GM12878 (cell line): ENCODE measurements around the gene KREMEN2. TPM values are rescaled to one million over a fixed set of nuclear protein-coding genes. Genes with fewer than 3 reads are reported as not detected.

ENCODE experiments used
- ATAC-seq: fragments of 200-7000 bp; cut with Tn5 transposase; 3 replicates; pipeline ENCODE4 v1.9.1; 2020; ENCODE audit warnings: mild to moderate bottlenecking, moderate library complexity
- BruUV-seq: library from RNA; stranded (reverse); fragments of 400-500 nt; replicated peaks from 2 replicates; lab custom pipeline; 2021; lab: Mats Ljungman, UMichigan
- CTCF ChIA-PET: fragments of 300-600 bp; sonication (Branson Sonifier 250); formaldehyde crosslinking; extraction: SDS; loops from one replicate; lab custom pipeline; 2021; ENCODE audit warnings: inconsistent platforms; lab: Yijun Ruan, JAX
- POLR2A ChIA-PET: fragments of 350-600 bp; formaldehyde crosslinking; extraction: SDS; loops from one replicate; lab custom pipeline; 2021; ENCODE audit warnings: inconsistent platforms; lab: Charles Lee
- RAD21 ChIA-PET: fragments of 300-600 bp; sonication (Branson Sonifier 250); formaldehyde crosslinking; loops from one replicate; lab custom pipeline; 2023; ENCODE audit warnings: antibody characterized with exemption; ENCODE audit not compliant: unreplicated experiment; lab: Charles Lee
- SMC1A ChIA-PET: fragments of 300-600 bp; sonication (Branson Sonifier 250); formaldehyde crosslinking; loops from one replicate; lab custom pipeline; 2023; ENCODE audit not compliant: unreplicated experiment, uncharacterized antibody; lab: Charles Lee
- DNase-seq: peaks from one replicate; pipeline ENCODE4 v3.0.0-alpha.2; 2011; ENCODE audit warnings: low read depth, low spot score
- FAIRE-seq: peaks from 3 replicates; lab custom pipeline; 2011; peaks lifted over from hg19 to GRCh38; lab: Jason Lieb, UNC
- H2AFZ ChIP-seq: 2 replicates; pipeline ENCODE4 v1.6.0; 2011; ENCODE audit warnings: low read depth, low read length, control low read depth; ENCODE audit not compliant: control insufficient read depth
- H3K27ac ChIP-seq: 2 replicates; pipeline ENCODE4 v1.5.1; 2011; ENCODE audit warnings: control low read depth; ENCODE audit not compliant: control insufficient read depth, insufficient read depth
- H3K27me3 ChIP-seq, 2 experiments: replicated peaks in 1 of 2; 2 replicates each; pipeline versions ENCODE4 v1.6.0 to v1.6.1; 2011; ENCODE audit warnings: low read length in 1 of 2; ENCODE audit not compliant: control insufficient read depth in 2 of 2, insufficient read depth in 2 of 2
- H3K36me3 ChIP-seq, 2 experiments: 2 replicates each; pipeline ENCODE4 v1.5.1; 2011; ENCODE audit warnings: low read length in 1 of 2; ENCODE audit not compliant: control insufficient read depth in 2 of 2, insufficient read depth in 2 of 2
- H3K4me1 ChIP-seq: 2 replicates; pipeline ENCODE4 v1.6.1; 2011; ENCODE audit warnings: mild to moderate bottlenecking, low read length, moderate library complexity, mixed read lengths; ENCODE audit not compliant: control insufficient read depth, insufficient read depth
- H3K4me2 ChIP-seq: 2 replicates; pipeline ENCODE4 v1.6.0; 2011; ENCODE audit warnings: control low read depth; ENCODE audit not compliant: control insufficient read depth, insufficient read depth
- H3K4me3 ChIP-seq: fragments of 200-600 bp; sonication (generic); 2 replicates; pipeline ENCODE4 v1.5.1; 2016
- H3K79me2 ChIP-seq: 2 replicates; pipeline ENCODE4 v1.6.0; 2011; ENCODE audit warnings: low read length; ENCODE audit not compliant: control insufficient read depth, insufficient read depth
- H3K9ac ChIP-seq: 2 replicates; pipeline ENCODE4 v1.8.0; 2011; ENCODE audit warnings: low read length, control low read depth, mixed read lengths; ENCODE audit not compliant: control insufficient read depth, insufficient read depth
- H3K9me3 ChIP-seq: replicated peaks from 3 replicates; pipeline ENCODE4 v1.5.1; 2011; ENCODE audit warnings: mild to moderate bottlenecking, low read length; ENCODE audit not compliant: control insufficient read depth, insufficient read depth
- H4K20me1 ChIP-seq: 2 replicates; pipeline ENCODE4 v1.6.0; 2011; ENCODE audit not compliant: control insufficient read depth, insufficient read depth
- CTCF ChIP-seq, 3 experiments: IDR thresholded peaks in 2 of 3; conservative IDR thresholded peaks in 1 of 3; 2 replicates each; pipeline ENCODE4 v1.5.1; 2011; ENCODE audit warnings: low read depth in 3 of 3, low read length in 3 of 3, mild to moderate bottlenecking in 3 of 3, control low read depth in 2 of 3, moderate library complexity in 2 of 3, inconsistent platforms in 1 of 3, mixed read lengths in 1 of 3; ENCODE audit not compliant: control insufficient read depth in 2 of 3, insufficient read depth in 1 of 3; ENCODE audit errors: extremely low read depth in 1 of 3
- HCFC1 ChIP-seq: fragments of 150-350 bp; IDR thresholded peaks from 2 replicates; pipeline ENCODE4 v1.6.1; 2014; ENCODE audit warnings: low read length
- MTA2 ChIP-seq: fragments of 450-650 bp; IDR thresholded peaks from 2 replicates; pipeline ENCODE4 v1.6.1; 2016; ENCODE audit warnings: low read depth, mild to moderate bottlenecking, moderate library complexity
- NKRF ChIP-seq: fragments of 450-650 bp; conservative IDR thresholded peaks from 2 replicates; pipeline ENCODE4 v1.6.1; 2017; ENCODE audit warnings: mild to moderate bottlenecking, moderate library complexity
- POLR2AphosphoS5 ChIP-seq: IDR thresholded peaks from 2 replicates; pipeline ENCODE4 v1.6.1; 2011; ENCODE audit warnings: mild to moderate bottlenecking, low read length, inconsistent platforms
- RBBP5 ChIP-seq: fragments of 200-600 bp; sonication (generic); conservative IDR thresholded peaks from 2 replicates; pipeline ENCODE4 v1.6.1; 2016
- WGBS: methylation state at CpG from one replicate; pipeline ENCODE4 v1.1.6; 2016; ENCODE audit warnings: low lambda C conversion rate; ENCODE audit not compliant: insufficient replicate concordance, insufficient coverage; ENCODE audit errors: missing lambda C conversion rate; 5-methylcytosine and 5-hydroxymethylcytosine counted together
- in situ Hi-C: fragments of 300-500 bp; cut with MboI; formaldehyde crosslinking; loops from 9 replicates; pipeline ENCODE4 v1.14.3; 2018; ENCODE audit warnings: mixed read lengths
- intact Hi-C: fragments of 100-400 bp; cut with micrococcal nuclease; formaldehyde crosslinking; loops from one replicate; pipeline ENCODE4 v1.14.2; 2022; ENCODE audit not compliant: unreplicated experiment
- polyA plus RNA-seq, 11 experiments: library from polyadenylated mRNA; depleted of rRNA in 4 of 11; unstranded in 6 of 11; stranded (reverse) in 5 of 11; fragments of >200 nt; fragmentation: Nextera tagmentation in 4 of 11; fragmentation: Illumina TruSeq in 1 of 11; extraction: Ambion mirVana in 4 of 11; extraction: Trizol in 1 of 11; gene quantifications; 1 replicate in 1 of 11; 2 replicates in 10 of 11; pipeline versions ENCODE4 v1.2.1 to v1.2.3, GENCODE V29; 2011 to 2016; ENCODE audit warnings: inconsistent platforms in 2 of 11, missing spikeins in 2 of 11, low read depth in 1 of 11
- total RNA-seq, 4 experiments: library from RNA; depleted of rRNA in 3 of 4; stranded (reverse); fragments of >200 nt in 3 of 4; fragmentation: Illumina TruSeq in 1 of 4; extraction: Trizol in 1 of 4; gene quantifications; 2 replicates each; pipeline versions ENCODE4 v1.2.1 to v1.2.3, GENCODE V29; 2013 to 2021
- TF ChIP-seq, protein P1 (sequence below): fragments of 450-650 bp; IDR thresholded peaks from 2 replicates; pipeline ENCODE4 v1.6.1; 2017; ENCODE audit warnings: mild to moderate bottlenecking, low read depth, inconsistent platforms; ENCODE audit not compliant: poor library complexity, severe bottlenecking

KREMEN2 gene
- total and polyA plus RNA-seq, 10 of the 15 experiments (the other 5 are each of a cell fraction or from before 2014, with no cell fraction given) = 0.06 to 3.7 (median 0.83) TPM; not detected in 2

GRCh38 chr16:3013998-3014690 lies 50.1 kb downstream of the KREMEN2 start:
- RAD21 ChIA-PET = no interaction called here
- Histone ChIP-seq H3K9me3 (no peaks in the 10 kb centered on the region), H2AFZ (no peak overlapping the region), H3K27ac (no peak overlapping the region), H3K27me3 (peaks cover 0 to 10% of the 10 kb centered on the region in 2 experiments), H3K36me3 (no peaks in the 10 kb centered on the region), H3K9ac (no peak overlapping the region), H3K4me2 (no peak overlapping the region), H3K4me3 (no peak overlapping the region), H4K20me1 (no peaks in the 10 kb centered on the region), H3K79me2 (no peaks in the 10 kb centered on the region), H3K4me1 (no peaks in the 10 kb centered on the region)
- POLR2A ChIA-PET = no interaction called here
- BruUV-seq = no TSS peak
- no peak for TF ChIP-seq HCFC1
- TF ChIP-seq POLR2AphosphoS5 = no peak
- TF ChIP-seq CTCF (IDR thresholded peaks at IDR 0.05 in 2 of 3, conservative IDR thresholded peaks at IDR 0.05 in 1 of 3; ENCODE audit: control insufficient read depth in 2 of 3, extremely low read depth in 1 of 3, insufficient read depth in 1 of 3, low read depth in 3 of 3, low read length in 3 of 3) = no peak
- TF ChIP-seq, protein P1, sequence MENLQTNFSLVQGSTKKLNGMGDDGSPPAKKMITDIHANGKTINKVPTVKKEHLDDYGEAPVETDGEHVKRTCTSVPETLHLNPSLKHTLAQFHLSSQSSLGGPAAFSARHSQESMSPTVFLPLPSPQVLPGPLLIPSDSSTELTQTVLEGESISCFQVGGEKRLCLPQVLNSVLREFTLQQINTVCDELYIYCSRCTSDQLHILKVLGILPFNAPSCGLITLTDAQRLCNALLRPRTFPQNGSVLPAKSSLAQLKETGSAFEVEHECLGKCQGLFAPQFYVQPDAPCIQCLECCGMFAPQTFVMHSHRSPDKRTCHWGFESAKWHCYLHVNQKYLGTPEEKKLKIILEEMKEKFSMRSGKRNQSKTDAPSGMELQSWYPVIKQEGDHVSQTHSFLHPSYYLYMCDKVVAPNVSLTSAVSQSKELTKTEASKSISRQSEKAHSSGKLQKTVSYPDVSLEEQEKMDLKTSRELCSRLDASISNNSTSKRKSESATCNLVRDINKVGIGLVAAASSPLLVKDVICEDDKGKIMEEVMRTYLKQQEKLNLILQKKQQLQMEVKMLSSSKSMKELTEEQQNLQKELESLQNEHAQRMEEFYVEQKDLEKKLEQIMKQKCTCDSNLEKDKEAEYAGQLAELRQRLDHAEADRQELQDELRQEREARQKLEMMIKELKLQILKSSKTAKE = no peak
- no peak for TF ChIP-seq NKRF
- no peak for TF ChIP-seq RBBP5
- no peak for TF ChIP-seq MTA2
- in situ Hi-C loops (no loop called here), intact Hi-C loops (no loop called here)
- no peak for ATAC-seq
- SMC1A ChIA-PET = no interaction called here
- CTCF ChIA-PET = interaction anchor here (0.6 to 1.3 kb wide), 4 partner anchors 8 to 20 kb away, joined by 3 to 4 read pairs (median 3); no protein-coding TSS in a partner anchor
- FAIRE-seq = no peak
- whole genome bisulfite sequencing = 42% methylated on average over 12 of the region's 12 CpGs
- no peak for DNase-seq
